SK-N-SH treated with all-trans-retinoic acid at 6 μM for 48 hours (cell line): Measurements from ENCODE around the gene PLSCR2.
"Not testable (repeated sequence)": the region's sequence is repeated elsewhere in the genome, so short reads cannot be mapped to it uniquely, and the experiment has no call there.

Experiments used
- BACH2 ChIP-seq: fragments of 250-450 bp; sonication (Bioruptor Pico); IDR thresholded peaks from 2 replicates; pipeline ENCODE4 v1.9.0; 2021; ENCODE audit warnings: mild to moderate bottlenecking, borderline replicate concordance
- PPARA ChIP-seq: fragments of 250-450 bp; sonication (Bioruptor Pico); IDR thresholded peaks from 2 replicates; pipeline ENCODE4 v1.5.0; 2020; ENCODE audit warnings: mild to moderate bottlenecking, borderline replicate concordance
- TOX ChIP-seq: fragments of 250-450 bp; sonication (Bioruptor Pico); IDR thresholded peaks from 2 replicates; pipeline ENCODE4 v1.8.0; 2021; ENCODE audit warnings: mild to moderate bottlenecking, moderate library complexity, borderline replicate concordance
- ZC3H10 ChIP-seq: fragments of 250-450 bp; sonication (Bioruptor Pico); IDR thresholded peaks from 2 replicates; pipeline ENCODE4 v1.5.1; 2021; ENCODE audit warnings: mild to moderate bottlenecking, moderate library complexity
- ZFP30 ChIP-seq: fragments of 450-650 bp; formaldehyde crosslinking; IDR thresholded peaks from 2 replicates; pipeline ENCODE4 v1.5.0; 2022; ENCODE audit warnings: mild to moderate bottlenecking, moderate library complexity
- TF ChIP-seq, protein P1 (sequence below): fragments of 250-450 bp; sonication (Bioruptor Pico); IDR thresholded peaks from 2 replicates; pipeline ENCODE4 v1.5.1; 2021; ENCODE audit warnings: mild to moderate bottlenecking, moderate library complexity
- TF ChIP-seq, protein P2 (sequence below): fragments of 250-450 bp; sonication (Bioruptor Pico); IDR thresholded peaks from 2 replicates; pipeline ENCODE4 v1.8.0; 2020; ENCODE audit warnings: mild to moderate bottlenecking, moderate library complexity, borderline replicate concordance
- TF ChIP-seq, protein P3 (sequence below): fragments of 250-450 bp; sonication (Bioruptor Pico); IDR thresholded peaks from 2 replicates; pipeline ENCODE4 v1.5.1; 2020; ENCODE audit warnings: low read depth, mild to moderate bottlenecking, moderate library complexity

DNA sequence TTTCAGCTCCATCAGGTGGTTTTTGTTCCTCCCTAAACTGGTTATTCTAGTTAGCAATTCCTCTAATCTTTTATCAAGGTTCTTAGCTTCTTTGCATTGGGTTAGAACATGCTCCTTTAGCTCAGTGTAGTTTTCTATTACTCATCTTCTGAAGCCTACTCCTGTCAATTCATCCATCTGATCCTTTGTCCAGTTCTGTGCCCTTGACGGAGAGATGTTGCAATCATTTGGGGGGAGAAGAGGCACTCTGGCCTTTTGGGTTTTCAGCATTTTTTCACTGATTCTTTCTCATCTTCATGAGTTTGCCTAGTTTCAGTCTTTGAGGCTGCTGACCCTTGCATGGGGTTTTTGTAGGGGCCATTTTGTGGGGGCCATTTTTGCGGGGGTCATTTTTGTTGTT lies 5.6 kb upstream of the PLSCR2 start:
- TF ChIP-seq PPARA; ZC3H10 (CRISPR knock-in tag); TOX (CRISPR knock-in tag); BACH2 (CRISPR knock-in tag); ZFP30 (CRISPR knock-in tag): not testable (repeated sequence)
- TF ChIP-seq, protein P1, sequence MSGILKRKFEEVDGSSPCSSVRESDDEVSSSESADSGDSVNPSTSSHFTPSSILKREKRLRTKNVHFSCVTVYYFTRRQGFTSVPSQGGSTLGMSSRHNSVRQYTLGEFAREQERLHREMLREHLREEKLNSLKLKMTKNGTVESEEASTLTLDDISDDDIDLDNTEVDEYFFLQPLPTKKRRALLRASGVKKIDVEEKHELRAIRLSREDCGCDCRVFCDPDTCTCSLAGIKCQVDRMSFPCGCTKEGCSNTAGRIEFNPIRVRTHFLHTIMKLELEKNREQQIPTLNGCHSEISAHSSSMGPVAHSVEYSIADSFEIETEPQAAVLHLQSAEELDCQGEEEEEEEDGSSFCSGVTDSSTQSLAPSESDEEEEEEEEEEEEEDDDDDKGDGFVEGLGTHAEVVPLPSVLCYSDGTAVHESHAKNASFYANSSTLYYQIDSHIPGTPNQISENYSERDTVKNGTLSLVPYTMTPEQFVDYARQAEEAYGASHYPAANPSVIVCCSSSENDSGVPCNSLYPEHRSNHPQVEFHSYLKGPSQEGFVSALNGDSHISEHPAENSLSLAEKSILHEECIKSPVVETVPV, result not testable (repeated sequence)
- TF ChIP-seq, protein P2, sequence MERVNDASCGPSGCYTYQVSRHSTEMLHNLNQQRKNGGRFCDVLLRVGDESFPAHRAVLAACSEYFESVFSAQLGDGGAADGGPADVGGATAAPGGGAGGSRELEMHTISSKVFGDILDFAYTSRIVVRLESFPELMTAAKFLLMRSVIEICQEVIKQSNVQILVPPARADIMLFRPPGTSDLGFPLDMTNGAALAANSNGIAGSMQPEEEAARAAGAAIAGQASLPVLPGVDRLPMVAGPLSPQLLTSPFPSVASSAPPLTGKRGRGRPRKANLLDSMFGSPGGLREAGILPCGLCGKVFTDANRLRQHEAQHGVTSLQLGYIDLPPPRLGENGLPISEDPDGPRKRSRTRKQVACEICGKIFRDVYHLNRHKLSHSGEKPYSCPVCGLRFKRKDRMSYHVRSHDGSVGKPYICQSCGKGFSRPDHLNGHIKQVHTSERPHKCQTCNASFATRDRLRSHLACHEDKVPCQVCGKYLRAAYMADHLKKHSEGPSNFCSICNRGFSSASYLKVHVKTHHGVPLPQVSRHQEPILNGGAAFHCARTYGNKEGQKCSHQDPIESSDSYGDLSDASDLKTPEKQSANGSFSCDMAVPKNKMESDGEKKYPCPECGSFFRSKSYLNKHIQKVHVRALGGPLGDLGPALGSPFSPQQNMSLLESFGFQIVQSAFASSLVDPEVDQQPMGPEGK, result not testable (repeated sequence)
- TF ChIP-seq, protein P3, sequence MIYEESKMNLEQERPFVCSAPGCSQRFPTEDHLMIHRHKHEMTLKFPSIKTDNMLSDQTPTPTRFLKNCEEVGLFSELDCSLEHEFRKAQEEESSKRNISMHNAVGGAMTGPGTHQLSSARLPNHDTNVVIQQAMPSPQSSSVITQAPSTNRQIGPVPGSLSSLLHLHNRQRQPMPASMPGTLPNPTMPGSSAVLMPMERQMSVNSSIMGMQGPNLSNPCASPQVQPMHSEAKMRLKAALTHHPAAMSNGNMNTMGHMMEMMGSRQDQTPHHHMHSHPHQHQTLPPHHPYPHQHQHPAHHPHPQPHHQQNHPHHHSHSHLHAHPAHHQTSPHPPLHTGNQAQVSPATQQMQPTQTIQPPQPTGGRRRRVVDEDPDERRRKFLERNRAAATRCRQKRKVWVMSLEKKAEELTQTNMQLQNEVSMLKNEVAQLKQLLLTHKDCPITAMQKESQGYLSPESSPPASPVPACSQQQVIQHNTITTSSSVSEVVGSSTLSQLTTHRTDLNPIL (CRISPR knock-in tag), result not testable (repeated sequence)
